ENCODE measurements around the gene F3. TPM values are rescaled to one million over a fixed set of nuclear protein-coding genes. Genes with fewer than 3 reads are reported as not detected.
"Not testable (repeated sequence)": the region's sequence is repeated elsewhere in the genome, so short reads cannot be mapped to it uniquely, and the experiment has no call there.

F3 gene
- polyA plus RNA-seq, 1 experiment = 52.6 TPM

- TF ChIP-seq, protein P1, sequence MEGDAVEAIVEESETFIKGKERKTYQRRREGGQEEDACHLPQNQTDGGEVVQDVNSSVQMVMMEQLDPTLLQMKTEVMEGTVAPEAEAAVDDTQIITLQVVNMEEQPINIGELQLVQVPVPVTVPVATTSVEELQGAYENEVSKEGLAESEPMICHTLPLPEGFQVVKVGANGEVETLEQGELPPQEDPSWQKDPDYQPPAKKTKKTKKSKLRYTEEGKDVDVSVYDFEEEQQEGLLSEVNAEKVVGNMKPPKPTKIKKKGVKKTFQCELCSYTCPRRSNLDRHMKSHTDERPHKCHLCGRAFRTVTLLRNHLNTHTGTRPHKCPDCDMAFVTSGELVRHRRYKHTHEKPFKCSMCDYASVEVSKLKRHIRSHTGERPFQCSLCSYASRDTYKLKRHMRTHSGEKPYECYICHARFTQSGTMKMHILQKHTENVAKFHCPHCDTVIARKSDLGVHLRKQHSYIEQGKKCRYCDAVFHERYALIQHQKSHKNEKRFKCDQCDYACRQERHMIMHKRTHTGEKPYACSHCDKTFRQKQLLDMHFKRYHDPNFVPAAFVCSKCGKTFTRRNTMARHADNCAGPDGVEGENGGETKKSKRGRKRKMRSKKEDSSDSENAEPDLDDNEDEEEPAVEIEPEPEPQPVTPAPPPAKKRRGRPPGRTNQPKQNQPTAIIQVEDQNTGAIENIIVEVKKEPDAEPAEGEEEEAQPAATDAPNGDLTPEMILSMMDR (IDR thresholded peaks at IDR 0.05; ENCODE audit: insufficient read depth, low read depth, low read length) = no peak
- POLR2A ChIA-PET = interaction anchor here (0.6 to 1.2 kb wide), 2 partner anchors 38 to 336 kb away, joined by 5 to 6 read pairs; partner anchors contain the start of gene F3
- no peaks in the 10 kb centered on the region for H3K27me3 ChIP-seq (ENCODE audit: control insufficient read depth, insufficient read depth, low read length)
- no peak overlapping the region for H3K4me3 ChIP-seq (ENCODE audit: low read depth, low read length)
- peak; percentile 30 for DNase-seq (ENCODE audit: low read depth)
- CTCF ChIA-PET = interaction anchor here (0.8 to 3.1 kb wide), 2 partner anchors 20 to 95 kb away, joined by 3 to 12 read pairs; no protein-coding TSS in a partner anchor
- no peaks in the 10 kb centered on the region for H3K36me3 ChIP-seq (ENCODE audit: control insufficient read depth, insufficient read depth, low read length)
Observed at GRCh38 chr1:94580367-94581115, 39.0 kb upstream of the F3 start.

GRCh38 chr1:94579876-94580294 is 38.3 kb upstream of the F3 start:
- no peaks in the 10 kb centered on the region for H3K27me3 ChIP-seq (ENCODE audit: control insufficient read depth, insufficient read depth, low read length)
- H3K36me3 ChIP-seq (ENCODE audit: control insufficient read depth, insufficient read depth, low read length) = no peaks in the 10 kb centered on the region
- peak; percentile 89 for DNase-seq (ENCODE audit: low read depth)
- no peak overlapping the region for H3K4me3 ChIP-seq (ENCODE audit: low read depth, low read length)
- ChIA-PET POLR2A (interaction anchor here (0.6 to 1.2 kb wide), 3 partner anchors 38 to 337 kb away, joined by 3 to 6 read pairs (median 5); partner anchors contain the start of gene F3), CTCF (interaction anchor here (0.8 to 3.1 kb wide), 3 partner anchors 19 to 225 kb away, joined by 3 to 12 read pairs (median 4); no protein-coding TSS in a partner anchor)
- TF ChIP-seq, protein P1 (IDR thresholded peaks at IDR 0.05; ENCODE audit: insufficient read depth, low read depth, low read length) = no peak

DNA sequence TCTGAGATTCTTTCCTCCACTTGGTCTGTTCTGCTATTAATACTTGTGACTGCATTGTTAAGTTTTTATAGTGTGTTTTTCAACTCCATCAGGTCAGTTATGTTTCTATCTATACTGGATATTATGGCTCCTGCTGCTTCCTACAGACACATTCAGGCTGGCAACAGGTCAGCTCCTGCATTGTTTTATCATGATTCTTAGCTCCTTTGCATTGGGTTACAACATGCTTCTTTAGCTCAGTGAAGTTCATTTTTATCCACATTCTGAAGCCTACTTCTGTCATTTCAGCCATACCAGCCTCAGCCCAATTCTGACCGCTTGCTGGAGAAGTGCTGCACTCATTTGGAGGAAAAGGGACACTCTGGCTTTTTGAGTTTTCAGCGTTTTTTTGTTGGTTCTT is 37.3 kb upstream of the F3 start:
- Histone ChIP-seq H3K36me3 (ENCODE audit: control insufficient read depth, insufficient read depth, low read length) (no peaks in the 10 kb centered on the region), H3K27me3 (ENCODE audit: control insufficient read depth, insufficient read depth, low read length) (no peaks in the 10 kb centered on the region), H3K4me3 (ENCODE audit: low read depth, low read length) (no peak overlapping the region)
- ChIA-PET CTCF (interaction anchor here (0.9 to 3.1 kb wide), 2 partner anchors 18 to 228 kb away, joined by 3 to 12 read pairs; no protein-coding TSS in a partner anchor), POLR2A (no interaction called here)
- TF ChIP-seq, protein P1 (IDR thresholded peaks at IDR 0.05; ENCODE audit: insufficient read depth, low read depth, low read length) = no peak
- no peak for DNase-seq (ENCODE audit: low read depth)

DNA sequence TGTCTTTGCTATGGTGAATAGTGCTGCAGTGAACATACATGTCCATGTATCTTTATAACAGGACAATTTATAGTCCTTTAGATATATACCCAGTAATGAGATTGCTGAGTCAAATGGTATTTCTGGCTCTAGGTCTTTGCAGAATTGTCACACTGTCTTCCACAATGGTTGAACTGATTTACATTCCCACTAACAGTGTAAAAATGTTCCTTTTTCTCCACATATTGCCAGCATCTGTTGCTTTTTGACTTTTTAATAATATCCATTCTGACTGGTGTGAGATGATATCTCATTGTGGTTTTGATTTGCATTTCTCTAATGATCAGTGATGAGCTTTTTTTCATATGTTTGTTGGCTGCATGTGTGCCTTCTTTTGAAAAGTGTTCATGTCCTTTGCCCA is 32.4 kb upstream of the F3 start:
- ChIA-PET POLR2A (interaction anchor here (0.7 kb wide), 1 partner anchor 72 kb away, joined by 4 read pairs; no protein-coding TSS in a partner anchor), CTCF (interaction anchor here (0.6 kb wide), 1 partner anchor 14 kb away, joined by 3 read pairs; no protein-coding TSS in a partner anchor)
- H3K4me3 ChIP-seq (ENCODE audit: low read depth, low read length); H3K27me3 ChIP-seq (ENCODE audit: control insufficient read depth, insufficient read depth, low read length); H3K36me3 ChIP-seq (ENCODE audit: control insufficient read depth, insufficient read depth, low read length); DNase-seq (ENCODE audit: low read depth): not testable (repeated sequence)

GRCh38 chr1:94572780-94573179 is 31.2 kb upstream of the F3 start:
- no peaks in the 10 kb centered on the region for H3K36me3 ChIP-seq (ENCODE audit: control insufficient read depth, insufficient read depth, low read length)
- TF ChIP-seq, protein P1 (IDR thresholded peaks at IDR 0.05; ENCODE audit: insufficient read depth, low read depth, low read length) = no peak
- H3K4me3 ChIP-seq (ENCODE audit: low read depth, low read length) = no peak overlapping the region
- ChIA-PET CTCF (no interaction called here), POLR2A (no interaction called here)
- H3K27me3 ChIP-seq (ENCODE audit: control insufficient read depth, insufficient read depth, low read length) = no peaks in the 10 kb centered on the region
- no peak for DNase-seq (ENCODE audit: low read depth)

GRCh38 chr1:94570965-94571364 is 29.4 kb upstream of the F3 start:
- H3K36me3 ChIP-seq (ENCODE audit: control insufficient read depth, insufficient read depth, low read length); H3K4me3 ChIP-seq (ENCODE audit: low read depth, low read length); CTCF ChIA-PET; H3K27me3 ChIP-seq (ENCODE audit: control insufficient read depth, insufficient read depth, low read length); POLR2A ChIA-PET; DNase-seq (ENCODE audit: low read depth): not testable (repeated sequence)

- POLR2A ChIA-PET; CTCF ChIA-PET; H3K27me3 ChIP-seq (ENCODE audit: control insufficient read depth, insufficient read depth, low read length); DNase-seq (ENCODE audit: low read depth); H3K36me3 ChIP-seq (ENCODE audit: control insufficient read depth, insufficient read depth, low read length); H3K4me3 ChIP-seq (ENCODE audit: low read depth, low read length): not testable (repeated sequence)
Observed at GRCh38 chr1:94568806-94569205, 27.2 kb upstream of the F3 start.

DNA sequence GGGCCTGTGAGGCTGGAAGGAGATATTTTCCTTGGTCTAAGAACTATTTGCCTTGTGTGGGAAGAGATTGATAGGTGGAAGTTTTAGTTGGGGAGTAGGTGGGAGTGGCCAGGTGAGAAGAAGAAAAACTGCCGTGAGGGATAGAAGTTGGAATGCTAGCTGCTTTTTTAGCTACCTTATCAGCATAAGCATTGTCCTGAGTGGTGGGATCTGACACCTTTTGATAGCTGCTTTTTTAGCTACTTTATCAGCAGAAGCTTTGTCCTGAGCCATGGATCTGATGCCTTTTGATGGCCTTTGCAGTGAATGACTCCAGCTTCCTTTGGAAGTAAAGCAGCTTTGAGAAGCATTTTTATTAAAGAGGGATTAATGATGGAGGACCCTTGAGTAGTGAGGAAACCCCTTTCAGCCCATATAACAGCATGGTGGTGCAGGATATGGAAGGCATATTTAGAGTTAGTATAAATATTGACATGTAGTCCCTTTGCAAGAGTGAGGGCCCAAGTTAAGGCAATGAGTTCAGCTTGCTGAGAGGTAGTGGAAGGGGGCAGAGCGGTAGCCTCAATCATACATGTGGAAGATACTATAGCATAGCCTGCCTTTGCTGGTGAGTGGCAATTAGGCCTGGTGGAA is 26.5 kb upstream of the F3 start:
- CTCF ChIA-PET = interaction anchor here (0.6 kb wide), 1 partner anchor 39 kb away, joined by 3 read pairs; no protein-coding TSS in a partner anchor
- not testable (repeated sequence) for DNase-seq (ENCODE audit: low read depth)

More for the DNA sequence above, 26.5 kb upstream of the F3 start:
- H3K4me3 ChIP-seq (ENCODE audit: low read depth, low read length); POLR2A ChIA-PET; H3K27me3 ChIP-seq (ENCODE audit: control insufficient read depth, insufficient read depth, low read length); H3K36me3 ChIP-seq (ENCODE audit: control insufficient read depth, insufficient read depth, low read length): not testable (repeated sequence)

Measured in BJ (cell line).